Effector CD8-positive, alpha-beta T cell (primary cell): Measurements from ENCODE around the gene LAMB1.
"Not testable (repeated sequence)": the region's sequence is repeated elsewhere in the genome, so short reads cannot be mapped to it uniquely, and the experiment has no call there.

Experiments
- DNase-seq: peaks from one replicate; lab custom pipeline; 2025; lab: John Stamatoyannopoulos, UW

The LAMB1 gene

DNA sequence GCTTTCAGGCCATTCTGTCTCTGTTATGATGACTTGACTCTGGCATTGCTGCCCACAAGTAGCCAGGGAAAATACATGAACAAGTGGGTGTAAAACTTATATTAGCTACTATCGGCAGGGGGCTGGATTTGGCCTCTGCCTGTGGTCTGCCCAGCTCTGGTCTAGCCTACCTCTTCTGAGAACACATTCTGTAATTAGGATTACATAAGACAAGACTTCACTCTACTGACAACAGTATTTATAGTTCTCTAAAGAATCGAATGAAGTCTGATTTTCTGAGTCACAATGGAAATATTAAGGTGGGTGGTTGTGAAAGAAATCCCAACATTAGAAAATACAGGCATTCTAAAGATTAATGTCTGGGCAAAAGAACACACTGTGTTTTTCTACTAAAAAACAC lies 56.5 kb downstream of the LAMB1 start:
- DNase-seq, result no peak

GRCh38 chr7:107945332-107945731 lies 57.6 kb downstream of the LAMB1 start:
- no peak for DNase-seq

DNA sequence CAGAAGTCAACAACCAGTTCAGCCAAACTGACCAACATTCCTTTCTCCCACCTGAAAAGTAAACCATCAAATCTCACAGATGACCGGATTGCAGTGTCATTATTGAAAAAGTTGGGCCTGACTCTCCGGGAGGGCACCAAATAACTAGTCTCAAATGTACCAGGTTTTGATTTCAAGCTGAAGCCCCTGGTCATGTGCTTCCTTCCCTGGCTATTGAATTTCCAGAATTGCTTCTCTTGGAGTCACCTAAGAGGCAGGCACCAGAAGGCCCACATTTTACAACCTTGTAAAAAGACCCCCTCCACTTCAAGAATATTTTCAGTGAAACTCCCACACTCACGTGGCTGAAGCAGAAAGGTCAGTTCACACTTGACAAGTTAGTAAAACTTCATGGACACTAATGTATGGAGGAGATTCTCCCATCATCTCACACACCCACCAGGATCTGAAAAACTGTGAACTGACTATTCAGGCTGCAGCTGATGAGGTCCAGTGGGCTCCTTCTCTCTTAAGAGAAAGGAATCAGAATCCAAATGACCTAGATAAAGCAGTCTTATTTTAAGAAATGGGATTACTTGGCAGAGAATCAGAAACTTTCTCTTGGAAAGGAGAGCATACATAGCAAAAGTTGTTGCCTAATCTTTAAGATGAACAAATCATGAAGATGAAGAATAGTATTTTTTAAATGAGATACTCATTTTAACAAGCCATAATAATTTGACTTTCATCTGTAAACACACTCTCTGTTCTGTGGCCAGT lies 58.4 kb downstream of the LAMB1 start:
- no peak for DNase-seq

DNA sequence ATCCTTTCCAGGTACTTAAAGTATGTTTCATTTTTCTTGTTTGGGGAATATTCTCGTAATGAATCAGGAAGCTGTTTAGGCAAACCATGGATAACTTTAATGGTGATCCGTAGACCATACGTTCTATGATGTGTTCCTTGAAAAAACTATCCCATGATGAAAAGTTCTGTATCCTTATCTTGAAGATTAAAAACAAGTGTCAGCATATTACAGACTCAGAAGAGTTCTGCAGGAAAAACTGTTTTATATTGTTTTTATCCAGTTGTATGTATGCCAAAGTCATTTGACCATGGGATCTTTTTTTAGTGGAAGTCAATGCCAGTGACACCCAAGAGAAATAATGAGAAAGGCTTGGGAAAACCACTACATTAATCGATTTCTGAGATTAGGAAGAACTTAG lies 59.9 kb downstream of the LAMB1 start:
- DNase-seq, result no peak

DNA sequence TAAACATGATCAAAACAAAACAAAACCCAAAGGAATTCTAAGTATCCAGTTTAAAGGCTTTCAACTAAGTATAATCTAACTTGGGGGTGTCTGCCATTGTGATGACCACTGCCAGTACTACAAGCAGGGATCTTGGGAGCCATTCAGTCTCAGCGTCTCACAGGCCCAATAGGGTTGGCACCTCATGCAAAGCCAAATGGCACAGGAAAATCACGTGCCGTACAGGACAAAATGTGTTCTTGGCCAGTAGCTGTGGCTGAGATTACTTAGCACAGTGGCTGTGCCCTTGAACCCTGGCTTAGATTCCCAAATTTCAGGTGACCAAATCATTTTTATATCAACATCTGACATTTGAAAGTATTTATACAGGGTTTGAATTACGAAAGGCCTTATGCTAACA lies 62.0 kb downstream of the LAMB1 start:
- no peak for DNase-seq

- no peak for DNase-seq
Measured at GRCh38 chr7:107939573-107940489, 63.1 kb downstream of the LAMB1 start.

DNA sequence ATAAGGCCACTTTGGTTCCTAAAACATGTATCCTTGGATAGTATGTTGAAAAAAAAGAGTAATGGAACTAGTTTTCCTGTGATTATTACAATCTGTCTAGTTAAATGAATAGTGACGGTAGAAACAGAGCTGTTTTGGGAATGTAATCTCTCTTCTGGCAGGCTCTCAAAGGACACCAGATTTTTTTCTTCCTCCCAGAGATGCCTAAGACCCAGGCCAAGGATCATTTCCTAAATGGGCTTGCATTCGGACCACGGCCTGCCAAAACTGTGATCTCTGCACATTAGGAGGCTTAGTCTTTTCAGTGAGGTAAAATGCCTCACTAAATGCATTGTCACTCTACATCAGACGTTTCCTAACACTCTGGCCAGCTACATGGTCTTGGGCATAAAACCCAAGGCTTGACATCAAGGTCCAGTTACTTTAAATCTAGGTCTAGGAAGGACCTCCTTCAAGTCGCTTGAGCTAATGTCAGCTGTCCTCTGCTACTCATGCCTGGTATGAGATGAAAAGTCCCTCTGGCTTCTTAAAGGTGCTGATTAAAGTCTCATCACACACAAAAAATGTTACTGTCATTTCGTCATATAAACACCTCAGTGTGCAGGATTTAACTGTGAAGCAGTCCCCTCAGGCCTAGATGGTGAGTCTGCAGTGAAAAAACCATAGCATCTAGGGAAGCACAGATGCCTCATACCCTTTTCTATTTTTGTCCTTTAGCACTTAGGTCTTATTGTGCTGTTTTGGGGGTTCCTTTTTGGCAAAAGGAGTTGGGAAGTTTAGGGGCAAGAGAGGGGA lies 64.3 kb downstream of the LAMB1 start:
- DNase-seq, result no peak

- DNase-seq, result no peak
Measured at GRCh38 chr7:107937531-107937930, 65.4 kb downstream of the LAMB1 start.

GRCh38 chr7:107936312-107936711 lies 66.6 kb downstream of the LAMB1 start:
- no peak for DNase-seq

GRCh38 chr7:107934991-107935770 lies 67.8 kb downstream of the LAMB1 start:
- no peak for DNase-seq

DNA sequence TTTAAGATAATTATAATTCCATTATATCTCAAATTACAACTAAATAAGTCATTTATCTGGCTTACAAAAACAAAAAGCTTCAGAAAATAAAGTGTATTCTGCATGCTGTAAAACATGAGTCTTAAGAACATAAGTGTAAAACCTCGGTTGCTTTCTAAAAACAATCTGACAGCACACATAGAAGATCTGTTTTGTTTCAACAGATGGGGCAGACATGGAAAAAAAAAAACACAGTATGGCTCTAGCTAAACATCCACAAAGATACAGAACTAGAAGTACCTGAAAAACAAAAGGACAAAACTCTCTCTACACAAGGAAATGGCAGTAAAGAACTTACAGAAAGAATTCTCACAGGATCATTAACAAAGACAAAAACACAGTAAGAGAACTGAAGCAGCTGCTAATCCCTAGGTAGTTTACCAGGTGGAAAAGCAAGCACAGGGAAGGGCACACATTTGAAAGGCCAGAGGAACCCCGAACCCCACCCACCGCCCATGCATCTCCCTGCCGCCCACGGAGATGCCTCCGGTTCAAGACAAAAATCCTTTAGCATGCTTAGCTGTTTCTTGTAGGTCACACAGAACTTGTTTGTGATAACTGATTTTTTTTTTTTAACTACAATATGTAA lies 69.5 kb downstream of the LAMB1 start:
- DNase-seq, result no peak

DNA sequence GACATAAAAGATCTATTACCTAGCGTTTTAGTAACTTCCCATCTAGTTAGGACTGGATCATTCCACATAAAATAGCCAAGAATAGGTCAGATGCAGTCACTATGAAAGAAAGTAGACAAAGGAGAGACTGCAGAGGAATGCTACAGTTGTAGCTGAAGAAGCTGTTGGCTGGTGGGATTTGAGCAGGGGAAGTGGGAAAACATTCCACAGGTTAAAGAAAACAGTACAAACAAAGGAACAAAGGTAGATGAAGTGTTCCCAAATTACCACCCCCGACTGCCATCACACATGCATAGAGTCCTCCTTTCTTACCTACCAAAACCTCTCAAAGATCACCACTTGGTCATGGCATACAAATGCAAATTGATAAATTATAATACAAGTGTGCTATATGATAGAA lies 70.2 kb downstream of the LAMB1 start:
- DNase-seq, result no peak

DNA sequence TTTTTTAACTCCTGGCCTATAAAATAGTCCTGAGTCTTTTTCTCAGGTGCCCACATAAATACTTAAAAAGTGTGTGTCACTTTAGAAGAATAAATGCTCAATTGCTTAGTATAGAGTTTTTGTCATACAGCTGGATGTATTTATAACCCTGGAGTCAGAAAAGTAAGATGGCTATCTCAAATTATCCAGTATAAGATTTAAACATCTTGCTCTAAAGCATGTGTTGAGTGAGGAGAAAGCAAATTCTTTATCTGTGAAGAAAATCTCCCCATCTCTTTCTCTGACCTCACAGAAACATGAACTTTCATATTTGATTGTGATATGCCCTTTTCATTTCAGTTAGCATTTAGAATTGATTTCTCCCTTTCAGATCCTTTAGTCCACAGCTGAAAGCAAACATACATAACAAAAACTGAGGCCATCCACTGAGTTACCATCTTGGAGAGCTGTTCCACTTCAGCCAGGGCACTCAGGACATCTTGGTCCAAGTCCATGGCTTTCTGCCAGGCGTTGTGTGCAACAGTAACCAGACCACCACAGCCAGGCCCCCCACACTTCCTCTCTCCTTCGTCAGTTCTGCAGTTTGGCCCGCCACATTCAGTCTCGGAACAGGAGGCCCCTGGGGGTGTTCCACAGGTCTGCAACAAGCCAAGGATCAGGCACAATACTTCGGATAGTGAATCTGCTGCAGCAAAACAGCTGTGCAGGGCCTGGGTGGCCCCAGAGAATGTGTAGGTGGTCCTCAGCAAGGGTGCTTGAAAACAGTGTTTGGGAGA lies 71.0 kb downstream of the LAMB1 start:
- no peak for DNase-seq

GRCh38 chr7:107926481-107926880 lies 76.5 kb downstream of the LAMB1 start:
- no peak for DNase-seq

DNA sequence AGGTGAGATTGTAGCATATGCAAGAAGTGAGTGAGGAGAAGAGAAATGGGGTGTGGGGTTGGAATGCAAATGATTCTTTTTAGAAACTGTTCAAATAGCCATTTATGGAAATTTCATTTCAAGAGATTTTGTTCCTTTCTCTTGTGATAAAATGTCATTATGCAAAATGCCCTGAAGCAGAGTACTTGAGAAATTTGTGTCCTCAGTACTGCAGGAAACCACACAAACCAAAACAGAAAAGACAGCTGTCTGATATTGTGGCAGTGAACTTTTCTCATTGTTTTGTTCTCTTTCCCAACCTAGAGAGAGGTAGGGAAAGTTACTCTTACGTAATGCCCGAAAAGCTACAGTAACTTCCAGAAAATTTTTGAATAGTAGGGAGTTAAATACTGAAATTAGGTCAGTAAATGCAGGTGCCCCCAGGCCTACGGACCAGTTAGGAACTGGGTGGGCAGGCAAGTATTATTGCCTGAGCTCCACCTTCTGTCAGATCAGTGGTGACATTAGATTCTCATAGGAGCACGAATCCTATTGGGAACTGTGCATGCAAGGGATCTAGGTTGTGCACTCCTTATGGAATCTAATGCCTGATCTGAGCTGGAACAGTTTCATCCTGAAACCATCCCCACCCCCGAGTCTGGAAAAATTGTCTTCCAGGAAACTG lies 78.0 kb downstream of the LAMB1 start:
- DNase-seq, result no peak

GRCh38 chr7:107922886-107923285 lies 80.1 kb downstream of the LAMB1 start:
- no peak for DNase-seq

GRCh38 chr7:107921826-107922225 lies 81.1 kb downstream of the LAMB1 start:
- DNase-seq, result not testable (repeated sequence)

- DNase-seq, result no peak
Measured at GRCh38 chr7:107920048-107920772, 82.8 kb downstream of the LAMB1 start.

- no peak for DNase-seq
Measured at GRCh38 chr7:107918948-107919347, 84.0 kb downstream of the LAMB1 start.
